NOMO-1 treated with DMSO at 0.1 percent for 48 hours (cell line): Measurements from ENCODE around the gene U2SURP.

Experiments used
- DNase-seq: peaks from one replicate; lab custom pipeline; 2025; ENCODE audit not compliant: unreplicated experiment; lab: John Stamatoyannopoulos, UW

The U2SURP gene

DNA sequence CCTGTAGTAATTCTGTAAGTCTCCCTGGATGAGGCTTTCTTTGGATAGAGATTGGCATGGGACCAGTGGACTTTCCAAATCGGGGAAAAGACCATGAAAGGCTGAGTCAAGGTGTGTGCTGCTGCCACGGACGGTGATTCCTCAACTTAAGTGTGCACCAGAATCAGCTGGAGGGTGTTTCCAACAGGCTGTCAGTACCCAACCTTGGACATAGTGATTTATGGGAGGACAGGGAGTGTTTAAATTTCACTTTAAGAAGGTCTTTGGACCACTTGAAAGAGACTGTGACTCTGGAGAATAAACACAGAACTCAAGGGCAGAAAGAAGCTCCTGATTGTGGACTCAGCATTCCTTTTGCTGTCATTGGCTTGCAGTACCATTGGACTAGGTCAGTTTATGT lies 97.8 kb downstream of the U2SURP start:
- DNase-seq: no peak

DNA sequence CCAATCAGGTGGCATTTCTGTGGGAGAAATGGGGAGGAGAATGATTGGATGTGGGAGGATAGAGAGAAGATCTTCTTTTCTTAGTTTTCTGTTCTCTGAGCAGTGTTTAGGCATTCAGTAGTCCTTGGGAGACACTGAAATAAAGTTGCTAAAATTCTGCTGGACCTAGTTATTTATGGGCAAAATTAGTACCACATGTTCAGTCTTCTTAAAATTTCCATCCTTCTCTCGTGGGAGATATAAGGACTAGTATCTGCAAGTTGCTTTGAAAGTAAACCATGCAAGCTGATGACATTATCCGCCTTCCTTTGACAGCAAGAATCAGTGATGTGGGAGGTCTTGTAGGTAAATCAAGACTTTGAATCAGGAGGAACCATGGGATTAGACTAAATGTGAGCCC lies 98.3 kb downstream of the U2SURP start:
- DNase-seq: no peak

DNA sequence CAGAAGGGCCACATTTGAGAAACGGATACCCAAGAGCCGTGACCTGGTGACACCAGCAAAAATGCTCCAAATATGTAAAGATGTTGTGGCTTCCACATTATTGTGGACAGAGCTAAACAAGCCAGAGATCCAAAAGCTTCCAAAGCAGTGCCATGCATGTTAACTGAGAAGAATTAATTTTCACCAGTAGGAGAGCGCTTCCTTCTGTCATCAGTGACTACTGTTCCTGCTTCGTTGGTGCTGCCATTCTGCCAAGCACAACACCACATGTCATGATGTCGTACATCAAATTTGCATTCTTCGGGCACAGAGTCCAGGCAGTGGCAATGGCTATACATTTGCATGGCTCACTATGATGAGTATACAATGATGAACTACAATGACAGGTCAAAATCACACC lies 99.1 kb downstream of the U2SURP start:
- no peak for DNase-seq

DNA sequence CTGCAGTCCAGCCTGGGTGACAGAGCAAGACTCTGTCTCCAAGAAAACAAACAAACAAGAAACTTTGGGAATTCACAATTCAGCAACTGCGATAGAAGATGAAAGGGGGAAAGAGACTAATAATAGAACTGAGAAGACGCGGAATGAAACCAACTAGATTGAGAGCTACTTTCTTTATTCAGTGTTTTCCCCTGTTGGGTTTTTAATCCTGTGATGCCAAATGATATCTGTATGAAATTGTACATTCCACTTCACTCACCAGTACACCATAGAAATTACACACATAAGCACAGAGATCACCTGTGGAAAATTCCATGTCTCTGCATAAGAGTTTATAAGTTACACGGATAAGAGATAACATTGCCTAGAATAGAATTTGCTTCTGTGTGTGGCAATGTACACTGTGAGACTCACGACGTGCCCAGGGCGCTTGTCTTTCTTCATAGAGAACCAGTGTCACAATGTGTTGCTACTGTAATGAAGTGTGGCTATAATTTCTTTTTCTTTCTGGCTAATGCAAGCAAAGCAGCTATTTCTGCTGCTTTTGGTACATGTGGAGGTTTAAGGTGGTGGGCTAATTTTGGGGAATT lies 100.5 kb downstream of the U2SURP start:
- DNase-seq: no peak

DNA sequence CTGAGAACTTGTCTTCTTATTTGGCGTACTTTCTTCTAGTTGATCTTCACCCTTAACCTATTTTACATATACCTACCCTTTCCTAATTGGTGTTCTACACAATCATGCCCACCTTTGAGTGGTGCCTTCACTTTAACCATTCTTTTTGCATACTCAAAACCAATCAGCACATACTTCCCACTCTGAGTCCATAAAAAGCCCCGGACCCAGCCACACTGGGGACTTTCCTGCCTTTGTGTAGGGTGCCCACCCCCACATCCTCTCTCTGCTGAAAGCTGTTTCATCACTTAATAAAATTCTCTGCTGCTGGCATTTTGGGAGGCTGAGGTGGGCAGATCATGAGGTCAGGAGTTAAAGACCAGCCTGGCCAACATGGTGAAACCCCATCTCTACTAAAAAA lies 102.3 kb downstream of the U2SURP start:
- no peak for DNase-seq

DNA sequence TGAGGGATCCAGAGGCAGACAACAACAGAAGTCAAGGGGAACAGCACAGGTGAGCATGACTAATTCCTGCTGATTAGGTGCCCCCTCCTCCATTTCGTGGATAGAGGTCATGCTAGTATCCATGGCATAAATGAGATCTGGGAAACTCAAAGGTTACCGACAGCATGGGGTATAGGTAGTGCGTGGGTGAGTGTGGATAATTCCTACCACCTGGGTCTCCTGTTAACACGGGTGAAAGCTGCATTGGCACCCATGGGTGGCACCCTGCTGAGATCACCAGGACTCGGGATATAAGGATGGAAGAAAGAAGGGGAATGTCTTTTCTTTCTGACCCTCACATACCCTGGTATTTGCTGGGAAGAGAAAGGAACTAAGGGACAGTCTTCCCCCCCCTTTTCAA lies 103.8 kb downstream of the U2SURP start:
- DNase-seq: no peak

DNA sequence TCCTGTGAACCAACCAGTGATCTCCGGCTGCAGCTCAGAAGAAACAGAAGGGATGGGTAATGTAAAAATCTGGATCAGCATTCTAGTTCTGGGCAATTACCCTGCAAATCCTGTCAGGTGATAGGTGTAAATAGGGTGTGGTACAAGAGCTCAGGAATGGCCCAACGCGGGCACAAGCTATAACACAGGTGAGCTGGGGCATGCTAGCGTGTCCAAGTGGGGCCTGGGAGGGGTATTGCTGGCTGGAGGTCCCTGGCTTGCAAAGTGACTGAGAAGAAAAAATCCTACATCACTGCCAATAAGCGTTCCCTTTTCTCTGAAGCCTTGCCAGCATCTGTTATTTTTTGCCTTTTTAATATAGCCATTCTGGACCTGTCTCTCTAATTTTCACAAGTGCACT lies 108.5 kb downstream of the U2SURP start:
- no peak for DNase-seq
